ENCODE results near the gene PLEKHA3. TPM values are rescaled to one million over a fixed set of nuclear protein-coding genes. Genes with fewer than 3 reads are reported as not detected.

The PLEKHA3 gene
- total RNA-seq, 1 donor from 2014 or later = 22.0 TPM

- Mint-ChIP-seq H3K27me3 (ENCODE audit: low read depth) (no peaks in the 10 kb centered on the region), H3K36me3 (ENCODE audit: low read depth) (peaks cover 58% of the 10 kb centered on the region), H3K27ac (ENCODE audit: unreplicated experiment) (peak overlapping the region; percentile 73), H3K4me3 (no peak overlapping the region), H3K9me3 (peaks cover 7% of the 10 kb centered on the region), H3K4me1 (peaks cover 4% of the 10 kb centered on the region)
- no peak for TF ChIP-seq CTCF (conservative IDR thresholded peaks at IDR 0.05)
- no peak for DNase-seq (ENCODE audit: low read depth, low spot score)
Measured at GRCh38 chr2:178530625-178531142, 50.4 kb downstream of the PLEKHA3 start.

GRCh38 chr2:178531168-178531567, 50.9 kb downstream of the PLEKHA3 start:
- H3K4me3 Mint-ChIP-seq = no peak overlapping the region

GRCh38 chr2:178536037-178536436, 55.8 kb downstream of the PLEKHA3 start:
- H3K9me3 Mint-ChIP-seq = peaks cover 7% of the 10 kb centered on the region
- H3K4me1 Mint-ChIP-seq = no peaks in the 10 kb centered on the region
- no peaks in the 10 kb centered on the region for H3K27me3 Mint-ChIP-seq (ENCODE audit: low read depth)
- peaks cover 67% of the 10 kb centered on the region for H3K36me3 Mint-ChIP-seq (ENCODE audit: low read depth)
- no peak overlapping the region for H3K27ac Mint-ChIP-seq (ENCODE audit: unreplicated experiment)
- no peak for DNase-seq (ENCODE audit: low read depth, low spot score)
- H3K4me3 Mint-ChIP-seq = no peak overlapping the region
- no peak for TF ChIP-seq CTCF (conservative IDR thresholded peaks at IDR 0.05)

More at GRCh38 chr2:178531168-178531567, 50.9 kb downstream of the PLEKHA3 start:
- no peak for TF ChIP-seq CTCF (conservative IDR thresholded peaks at IDR 0.05)
- peak overlapping the region; percentile 30 for H3K27ac Mint-ChIP-seq (ENCODE audit: unreplicated experiment)
- peaks cover 7% of the 10 kb centered on the region for H3K9me3 Mint-ChIP-seq
- no peaks in the 10 kb centered on the region for H3K4me1 Mint-ChIP-seq
- no peak for DNase-seq (ENCODE audit: low read depth, low spot score)
- peaks cover 56% of the 10 kb centered on the region for H3K36me3 Mint-ChIP-seq (ENCODE audit: low read depth)
- H3K27me3 Mint-ChIP-seq (ENCODE audit: low read depth) = no peaks in the 10 kb centered on the region

GRCh38 chr2:178542161-178542560, 61.9 kb downstream of the PLEKHA3 start:
- Mint-ChIP-seq H3K4me3 (no peak overlapping the region), H3K4me1 (no peaks in the 10 kb centered on the region), H3K27ac (ENCODE audit: unreplicated experiment) (no peak overlapping the region), H3K9me3 (no peaks in the 10 kb centered on the region), H3K36me3 (ENCODE audit: low read depth) (peaks cover 56% of the 10 kb centered on the region), H3K27me3 (ENCODE audit: low read depth) (no peaks in the 10 kb centered on the region)
- no peak for TF ChIP-seq CTCF (conservative IDR thresholded peaks at IDR 0.05)
- DNase-seq (ENCODE audit: low read depth, low spot score) = no peak

- DNase-seq (ENCODE audit: low read depth, low spot score) = no peak
- no peak for TF ChIP-seq CTCF (conservative IDR thresholded peaks at IDR 0.05)
- H3K27me3 Mint-ChIP-seq (ENCODE audit: low read depth) = no peaks in the 10 kb centered on the region
- H3K4me1 Mint-ChIP-seq = no peaks in the 10 kb centered on the region
- H3K36me3 Mint-ChIP-seq (ENCODE audit: low read depth) = peaks cover 59% of the 10 kb centered on the region
- no peaks in the 10 kb centered on the region for H3K9me3 Mint-ChIP-seq
- H3K27ac Mint-ChIP-seq (ENCODE audit: unreplicated experiment) = no peak overlapping the region
- no peak overlapping the region for H3K4me3 Mint-ChIP-seq
Measured at GRCh38 chr2:178542569-178542968, 62.3 kb downstream of the PLEKHA3 start.

Measured in neural crest cell (in vitro differentiated cells).